Endothelial cell of hepatic sinusoid (primary cell): ENCODE measurements around the gene UBP1.
"Not testable (repeated sequence)": the region's sequence is repeated elsewhere in the genome, so short reads cannot be mapped to it uniquely, and the experiment has no call there.

Experiments
- in situ Hi-C: cut with HindIII; loops from 2 replicates; pipeline ENCODE4 v1.10.0; 2017; ENCODE audit warnings: low sequenced_read_pairs

UBP1 gene

GRCh38 chr3:33440328-33441224 is at the start of gene UBP1:
Gene UBP1 (minus strand): TSS chr3:33440405. CDS start chr3:33439848, 557 bp downstream.
- in situ Hi-C loops: loop anchor here (25.0 kb wide), 1 partner anchor 347 kb away; the partner anchor contains the start of gene PDCD6IP

- in situ Hi-C loops: no loop called here
Observed at GRCh38 chr3:33488683-33489082, 48.5 kb upstream of the UBP1 start.

DNA sequence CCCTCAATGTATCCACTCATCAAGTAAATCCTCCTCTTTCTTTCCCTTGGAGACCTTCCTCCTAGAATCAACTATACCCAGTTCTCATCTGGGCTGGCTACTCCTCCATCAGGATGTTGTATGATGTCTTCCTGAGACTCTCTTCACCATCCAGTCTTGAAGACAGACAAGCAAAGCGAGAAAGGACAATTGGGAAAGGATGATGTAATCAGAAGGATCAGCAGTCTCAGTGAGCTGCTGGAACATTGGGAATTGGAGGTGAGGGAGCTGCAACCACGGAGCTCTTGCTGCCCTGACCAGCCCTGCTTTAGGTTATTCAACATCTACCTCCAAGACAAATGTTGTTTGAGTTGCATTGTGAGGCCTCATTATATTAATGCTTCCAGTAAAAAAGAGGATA is 48.0 kb upstream of the UBP1 start:
- in situ Hi-C loops: no loop called here

DNA sequence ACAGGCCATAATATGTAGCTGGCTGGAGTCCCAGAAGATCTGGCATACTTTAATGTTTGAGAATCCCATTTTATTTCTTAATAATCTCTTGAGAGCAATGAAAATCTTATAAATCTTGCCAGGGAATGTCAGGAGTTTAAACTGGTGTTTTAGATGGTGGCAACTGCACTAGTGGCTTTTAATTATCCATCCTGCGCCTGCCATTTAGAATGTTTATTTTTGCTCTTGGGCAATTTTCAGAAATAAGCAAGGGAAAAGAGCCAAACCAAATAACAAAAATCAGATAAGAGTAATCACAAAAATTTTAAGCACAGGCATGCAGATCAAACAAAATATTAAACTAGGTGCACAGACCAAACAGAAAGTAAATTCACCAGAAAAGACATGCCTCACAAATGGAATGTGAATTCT is 41.9 kb upstream of the UBP1 start:
- in situ Hi-C loops: no loop called here

DNA sequence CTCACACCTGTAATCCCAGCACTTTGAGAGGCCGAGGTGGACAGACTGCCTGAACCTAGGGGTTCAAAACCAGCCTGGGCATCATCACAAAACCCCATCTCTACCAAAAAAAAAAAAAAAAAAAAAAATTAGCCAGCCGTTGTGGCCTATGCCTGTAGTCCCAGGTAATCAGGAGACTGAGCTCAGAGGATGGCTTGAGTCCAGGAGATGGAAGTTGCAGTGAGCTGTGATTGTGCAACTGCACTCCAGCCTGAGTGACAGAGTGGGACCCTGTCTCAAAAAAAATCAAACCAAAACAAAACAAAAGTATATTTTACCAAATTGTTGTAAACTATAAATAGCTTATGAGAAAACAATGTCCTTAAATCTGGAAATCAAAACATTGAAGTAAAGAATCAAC is 34.7 kb upstream of the UBP1 start:
- in situ Hi-C loops: no loop called here

DNA sequence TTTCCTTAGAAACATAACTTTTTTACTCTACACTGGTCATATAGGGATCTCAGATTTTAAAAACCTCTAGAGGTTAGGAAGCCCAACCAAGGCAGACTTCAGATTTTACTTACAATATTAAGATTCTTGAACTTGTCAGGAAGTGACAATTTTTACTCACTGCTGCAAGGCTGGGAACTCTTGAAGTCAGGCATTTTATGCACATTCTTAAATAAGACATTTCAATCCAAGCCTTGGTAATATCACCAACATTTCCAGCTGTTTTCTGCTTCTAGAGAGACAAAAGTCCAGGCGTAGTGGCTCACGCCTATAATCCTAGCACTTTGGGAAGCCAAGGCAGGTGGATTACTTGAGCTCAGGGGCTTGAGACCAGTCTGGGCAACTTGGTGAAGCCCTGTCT is 33.6 kb upstream of the UBP1 start:
- in situ Hi-C loops: no loop called here

DNA sequence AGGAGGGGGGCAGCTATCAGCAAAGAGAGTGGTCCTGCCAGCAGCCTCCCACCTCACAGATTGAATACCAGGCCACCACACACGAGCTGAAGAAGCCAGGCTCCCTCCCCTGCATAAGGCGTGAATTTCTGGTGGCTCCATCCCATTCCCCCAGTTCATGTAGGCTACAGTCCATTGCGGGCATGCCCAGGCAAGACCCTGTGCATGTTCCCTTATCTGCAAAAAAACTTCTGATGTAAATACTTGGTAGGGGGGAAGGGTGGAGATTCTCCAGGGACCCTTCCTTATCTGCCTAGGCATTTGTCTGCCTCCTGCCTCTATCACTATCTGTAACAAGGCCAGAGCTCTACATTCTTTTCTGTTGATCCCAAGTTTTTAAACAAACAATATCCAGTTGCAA is 27.6 kb upstream of the UBP1 start:
- in situ Hi-C loops: no loop called here

- in situ Hi-C loops: no loop called here
Observed at GRCh38 chr3:33461097-33461496, 20.9 kb upstream of the UBP1 start.

GRCh38 chr3:33459577-33459976 is 19.4 kb upstream of the UBP1 start:
- in situ Hi-C loops: not testable (repeated sequence)

- in situ Hi-C loops: no loop called here
Observed at GRCh38 chr3:33458446-33458845, 18.2 kb upstream of the UBP1 start.

- in situ Hi-C loops: no loop called here
Observed at GRCh38 chr3:33456756-33457155, 16.6 kb upstream of the UBP1 start.

DNA sequence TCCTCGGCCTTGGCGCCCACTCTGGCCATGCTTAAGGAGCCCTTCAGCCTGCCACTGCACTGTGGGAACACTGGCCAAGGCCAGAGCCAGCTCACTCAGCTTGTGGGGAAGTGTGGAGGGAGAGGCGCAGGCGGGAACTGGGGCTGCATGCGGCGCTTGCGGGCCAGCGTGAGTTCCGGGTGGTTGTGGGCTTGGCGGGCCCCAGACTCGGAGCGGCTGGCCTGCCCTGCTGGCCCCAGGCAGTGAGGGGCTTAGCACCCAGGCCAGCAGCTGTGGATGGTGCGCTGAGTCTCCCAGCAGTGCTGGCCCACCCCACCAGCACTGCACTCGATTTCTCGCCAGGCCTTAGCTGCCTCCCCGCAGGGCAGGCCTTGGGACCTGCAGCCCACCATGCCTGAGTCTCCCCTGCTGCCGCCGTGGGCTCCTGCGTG is 13.1 kb upstream of the UBP1 start:
- in situ Hi-C loops: no loop called here

DNA sequence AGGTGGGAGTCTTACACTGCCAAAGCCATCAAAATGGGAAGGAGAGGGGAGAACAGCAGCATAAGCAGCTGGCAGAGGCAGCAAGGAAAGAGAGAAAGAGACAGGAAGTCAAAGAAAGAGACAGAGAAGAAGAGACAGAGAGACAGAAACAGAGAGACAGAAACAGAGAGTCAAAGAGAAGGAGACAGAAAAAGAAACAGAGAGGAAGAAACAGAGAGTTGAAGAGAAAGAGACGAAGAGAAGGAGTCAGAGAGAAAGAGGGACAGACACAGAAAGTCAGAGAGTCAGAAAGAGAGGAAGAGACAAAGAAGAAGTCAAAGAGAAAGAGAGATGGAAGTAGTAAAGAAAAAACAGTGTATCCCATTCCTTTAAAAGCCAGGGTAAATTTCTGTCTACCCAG is 11.8 kb upstream of the UBP1 start:
- in situ Hi-C loops: not testable (repeated sequence)

DNA sequence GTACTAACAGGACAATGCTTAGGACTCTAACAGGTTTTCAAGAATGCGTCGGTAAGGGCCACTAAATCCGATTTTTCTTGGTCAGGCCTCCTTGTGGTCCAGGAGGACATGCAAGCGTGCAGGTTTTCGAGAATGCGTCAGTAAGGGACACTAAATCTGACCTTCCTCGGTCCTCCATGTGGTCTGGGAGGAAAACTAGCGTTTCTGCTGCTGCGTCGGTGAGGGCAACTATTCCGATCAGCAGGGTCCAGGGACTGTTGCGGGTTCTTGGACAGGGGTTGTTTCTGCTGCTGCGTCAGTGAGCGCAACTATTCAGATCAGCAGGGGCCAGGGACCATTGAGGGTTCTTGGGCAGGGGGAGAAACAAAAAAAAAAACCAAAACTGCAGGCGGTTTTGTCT is 7.8 kb upstream of the UBP1 start:
- in situ Hi-C loops: loop anchor here (25.0 kb wide), 1 partner anchor 339 kb away; the partner anchor contains the start of gene PDCD6IP

DNA sequence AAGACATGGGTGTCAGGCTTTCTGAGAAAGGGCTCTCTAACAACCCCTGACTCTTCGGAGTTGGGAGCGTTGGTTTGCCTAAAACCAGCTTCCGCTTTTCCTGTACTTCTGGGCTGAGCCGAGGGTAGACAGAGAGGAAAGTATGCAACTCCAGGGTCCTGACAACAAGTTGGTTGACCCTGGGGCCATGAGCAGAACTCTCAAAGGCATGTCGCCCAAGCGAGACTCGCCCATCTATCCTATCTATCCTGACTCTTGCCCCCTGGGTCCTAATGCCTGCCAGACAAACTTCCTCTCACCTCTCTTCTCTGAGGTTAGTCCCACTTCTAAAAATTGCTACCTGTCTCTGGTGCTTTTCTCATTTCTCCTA is 7.0 kb upstream of the UBP1 start:
- in situ Hi-C loops: loop anchor here (25.0 kb wide), 1 partner anchor 340 kb away; the partner anchor contains the start of gene PDCD6IP

DNA sequence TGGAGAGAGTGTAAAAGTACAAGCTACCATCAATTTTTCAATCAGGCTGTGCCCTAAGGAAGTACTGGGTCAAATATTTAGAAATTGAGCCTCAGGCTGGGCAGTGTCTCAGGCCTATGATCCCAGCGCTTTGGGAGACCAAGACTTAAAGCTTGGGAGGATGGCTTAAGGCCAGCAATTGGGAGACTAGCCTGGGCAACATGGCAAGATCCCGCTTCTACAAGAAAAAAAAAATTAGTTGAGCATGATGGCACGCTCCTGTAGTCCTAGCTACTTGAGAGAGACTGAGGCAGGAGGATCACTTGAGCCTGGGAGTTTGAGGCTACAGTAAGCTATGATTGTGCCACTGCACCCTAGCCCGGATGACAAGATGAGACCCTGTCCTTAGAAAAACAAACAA is 2.0 kb upstream of the UBP1 start:
- in situ Hi-C loops: loop anchor here (25.0 kb wide), 1 partner anchor 345 kb away; the partner anchor contains the start of gene PDCD6IP

DNA sequence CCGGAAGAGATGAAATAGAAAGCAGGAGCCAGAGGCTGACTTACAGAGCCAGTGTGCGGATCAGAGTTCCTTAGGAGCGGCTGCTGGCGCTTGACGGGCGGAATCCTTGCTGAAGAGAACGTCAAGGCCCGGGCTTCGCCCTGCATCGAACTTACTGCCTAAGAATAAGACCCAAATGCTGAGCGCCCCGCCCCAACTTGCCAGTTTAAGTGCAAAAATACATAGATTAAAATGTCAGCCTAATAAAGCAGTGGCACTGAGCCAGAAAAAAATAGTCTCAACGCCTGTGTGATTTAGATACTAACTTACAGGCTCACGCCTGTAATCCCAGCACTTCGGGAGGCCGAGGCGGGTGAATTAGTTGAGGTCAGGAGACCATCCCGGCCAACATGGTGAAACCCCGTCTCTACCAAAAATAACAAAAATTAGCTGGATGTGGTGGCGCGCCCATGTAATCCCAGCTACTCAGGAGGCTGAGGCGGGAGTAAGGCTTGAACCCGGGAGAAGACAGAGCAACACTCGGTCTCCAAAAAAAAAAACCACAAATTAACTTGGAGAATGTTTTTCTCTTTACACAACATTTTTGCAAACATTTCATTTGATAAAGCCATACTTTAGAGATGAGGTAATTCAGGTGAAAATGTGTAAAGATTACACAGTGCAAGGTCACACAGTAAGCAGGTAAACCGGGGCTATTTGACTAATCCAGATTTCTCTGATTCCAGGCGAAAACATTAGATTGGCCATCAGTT is 1.2 kb upstream of the UBP1 start:
- in situ Hi-C loops: loop anchor here (25.0 kb wide), 1 partner anchor 346 kb away; the partner anchor contains the start of gene PDCD6IP

DNA sequence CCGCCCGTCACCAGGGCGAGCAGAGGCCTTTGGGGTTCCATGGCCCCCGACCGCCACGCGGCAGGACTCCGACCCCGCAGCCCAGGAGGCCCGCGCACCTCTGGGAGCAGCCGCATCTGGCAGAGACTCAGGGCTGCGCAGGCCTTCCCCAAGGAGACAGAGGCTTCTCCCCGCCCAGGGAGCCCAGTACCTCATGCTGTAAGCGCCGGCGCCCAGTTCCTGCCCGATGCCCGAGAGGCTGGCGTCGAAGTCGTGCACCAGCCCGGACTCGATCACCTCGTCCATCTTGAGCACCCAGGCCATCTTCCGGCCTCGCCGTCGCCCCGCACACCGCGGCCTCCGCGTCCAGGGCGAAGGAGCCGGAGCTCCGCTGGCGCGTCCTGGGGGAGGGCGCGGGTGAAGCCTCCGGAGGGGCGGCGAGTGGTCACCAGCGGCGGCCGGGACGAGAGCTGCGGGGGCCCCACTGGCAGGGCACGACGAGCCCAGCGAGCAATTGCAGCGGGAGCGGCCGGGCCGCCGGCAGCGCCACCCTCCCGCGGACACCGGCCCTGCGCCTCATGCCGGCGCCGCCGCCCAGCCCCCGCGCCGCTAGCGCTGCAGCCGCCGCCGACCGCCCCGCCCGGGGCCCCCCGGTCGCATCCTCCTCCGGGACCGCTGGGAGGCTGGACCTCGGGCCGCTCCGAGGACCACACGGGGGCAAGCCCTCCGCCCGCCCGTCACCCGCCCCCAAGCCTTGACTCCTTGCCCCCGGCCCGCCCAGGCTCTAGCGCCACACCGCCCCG is 468 bp downstream of the UBP1 start:
- in situ Hi-C loops: loop anchor here (25.0 kb wide), 1 partner anchor 348 kb away; the partner anchor contains the start of gene PDCD6IP

DNA sequence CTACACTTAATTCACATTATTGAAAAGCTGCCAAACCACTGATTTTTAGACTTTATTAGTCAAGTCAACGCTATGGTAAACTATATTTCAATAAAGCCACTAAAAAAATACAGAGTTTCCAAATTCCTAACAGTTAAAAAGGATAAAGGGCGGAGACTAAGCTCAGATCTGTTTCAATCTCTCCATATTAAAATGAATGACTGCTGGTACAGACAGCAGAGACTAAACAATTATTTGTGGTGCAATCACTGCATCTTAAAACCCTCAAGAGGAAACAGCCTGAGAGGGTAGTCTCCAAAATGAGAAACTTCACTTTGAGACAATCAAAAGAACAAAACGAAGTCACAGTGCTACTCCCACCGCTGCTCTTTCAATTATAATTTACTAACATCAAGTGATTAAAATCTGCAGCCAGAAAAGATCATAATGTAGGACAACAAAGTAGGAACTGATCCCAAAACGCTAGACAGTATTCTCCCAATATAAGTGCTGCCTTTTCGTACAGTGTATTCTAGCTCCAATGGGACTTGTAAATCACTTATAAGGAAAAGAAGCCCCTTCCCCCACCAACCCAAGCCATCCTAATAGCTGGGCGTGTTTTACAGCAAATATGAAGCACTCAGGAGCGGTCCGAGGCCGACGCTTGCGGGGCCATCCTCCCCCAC is 1.2 kb downstream of the UBP1 start:
- in situ Hi-C loops: loop anchor here (25.0 kb wide), 1 partner anchor 348 kb away; the partner anchor contains the start of gene PDCD6IP

- in situ Hi-C loops: loop anchor here (25.0 kb wide), 1 partner anchor 349 kb away; the partner anchor contains the start of gene PDCD6IP
Observed at GRCh38 chr3:33438284-33438668, 1.9 kb downstream of the UBP1 start.
